ENCODE data around the gene SQSTM1. TPM values are rescaled to one million over a fixed set of nuclear protein-coding genes. Genes with fewer than 3 reads are reported as not detected.

The SQSTM1 gene
- total RNA-seq, 1 experiment from 2014 or later: 715 TPM

- peaks cover 14% of the 10 kb centered on the region; the same call in 1 of the 2 replicates for H3K4me1 ChIP-seq (replicated peaks; ENCODE audit: insufficient read depth)
Measured at GRCh38 chr5:179812135-179812825, 8.4 kb upstream of the SQSTM1 start.

GRCh38 chr5:179812997-179813607 lies 7.6 kb upstream of the SQSTM1 start:
- Histone ChIP-seq H3K9me2 (ENCODE audit: insufficient read depth) (no peaks in the 10 kb centered on the region), H3K36me3 (ENCODE audit: low read depth) (no peaks in the 10 kb centered on the region; the same call in 1 of the 2 replicates), H3K27ac (no peak overlapping the region), H3K27me3 (ENCODE audit: insufficient read depth, low read depth) (no peaks in the 10 kb centered on the region), H3K79me2 (ENCODE audit: low read depth) (peaks cover 3% of the 10 kb centered on the region; the same call in 1 of the 2 replicates), H3K4me2 (no peak overlapping the region), H3K4me3 (no peak overlapping the region), H4K20me1 (ENCODE audit: insufficient read depth) (no peaks in the 10 kb centered on the region), H3F3A (ENCODE audit: insufficient read depth, low read depth) (peaks cover 26% of the 10 kb centered on the region; the same call in 1 of the 2 replicates), H3K9me3 (ENCODE audit: insufficient read depth, low read depth) (no peaks in the 10 kb centered on the region; the same call in 1 of the 2 replicates), H2AFZ (no peak overlapping the region), H3K4me1 (replicated peaks; ENCODE audit: insufficient read depth) (peaks cover 14% of the 10 kb centered on the region)
- intact Hi-C loops (cut with micrococcal nuclease; ENCODE audit: unreplicated experiment): no loop called here
- no TSS peak for BruUV-seq (replicated peaks)
- TF ChIP-seq EZH2 (IDR thresholded peaks at IDR 0.05; ENCODE audit: low read depth) (no peak), CTCF (conservative IDR thresholded peaks at IDR 0.05) (no peak)
- ChIA-PET POLR2A (ENCODE audit: unreplicated experiment) (interaction anchor here (0.6 kb wide), 1 partner anchor 25 kb away, joined by 8 read pairs; no protein-coding TSS in a partner anchor), CTCF (no interaction called here)
- no peak for DNase-seq

More at GRCh38 chr5:179812135-179812825, 8.4 kb upstream of the SQSTM1 start:
- no peaks in the 10 kb centered on the region; the same call in 1 of the 2 replicates for H3K9me3 ChIP-seq (ENCODE audit: insufficient read depth, low read depth)
- intact Hi-C loops (cut with micrococcal nuclease; ENCODE audit: unreplicated experiment): no loop called here
- TF ChIP-seq CTCF (conservative IDR thresholded peaks at IDR 0.05) (no peak), EZH2 (IDR thresholded peaks at IDR 0.05; ENCODE audit: low read depth) (no peak)
- no peak overlapping the region for H2AFZ ChIP-seq
- H3K79me2 ChIP-seq (ENCODE audit: low read depth): peaks cover 10% of the 10 kb centered on the region; the same call in 1 of the 2 replicates
- no TSS peak for BruUV-seq (replicated peaks)
- no peaks in the 10 kb centered on the region for H3K9me2 ChIP-seq (ENCODE audit: insufficient read depth)
- H3K4me3 ChIP-seq: no peak overlapping the region
- H3K36me3 ChIP-seq (ENCODE audit: low read depth): no peaks in the 10 kb centered on the region; the same call in 1 of the 2 replicates
- ChIA-PET POLR2A (ENCODE audit: unreplicated experiment) (no interaction called here), CTCF (no interaction called here)
- H3K27me3 ChIP-seq (ENCODE audit: insufficient read depth, low read depth): no peaks in the 10 kb centered on the region
- peaks cover 28% of the 10 kb centered on the region; the same call in 1 of the 2 replicates for H3F3A ChIP-seq (ENCODE audit: insufficient read depth, low read depth)
- DNase-seq: no peak
- no peak overlapping the region for H3K4me2 ChIP-seq
- H3K27ac ChIP-seq: no peak overlapping the region
- H4K20me1 ChIP-seq (ENCODE audit: insufficient read depth): no peaks in the 10 kb centered on the region

DNA sequence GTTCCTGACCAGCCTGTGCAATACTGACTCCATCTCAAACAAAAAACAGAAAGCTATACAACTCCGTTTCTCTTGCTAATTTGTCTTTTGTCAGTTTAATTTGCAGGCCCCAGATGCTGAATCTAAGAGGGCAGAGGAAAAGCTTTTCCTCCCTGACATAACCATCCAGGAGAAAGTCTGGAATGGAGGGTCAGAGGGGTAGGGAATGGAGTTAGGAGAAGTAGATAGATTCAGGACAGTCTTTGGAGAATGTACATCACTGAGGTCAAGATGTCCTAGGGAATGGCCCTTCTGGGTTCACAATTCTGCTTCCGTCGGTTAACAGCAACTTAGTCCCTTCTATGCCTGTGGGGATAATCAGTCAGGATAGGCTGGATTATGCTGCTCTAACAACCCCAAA lies 6.6 kb upstream of the SQSTM1 start:
- BruUV-seq (replicated peaks): no TSS peak
- ChIA-PET POLR2A (ENCODE audit: unreplicated experiment) (interaction anchor here (0.6 kb wide), 1 partner anchor 24 kb away, joined by 8 read pairs; no protein-coding TSS in a partner anchor), CTCF (no interaction called here)
- TF ChIP-seq CTCF (conservative IDR thresholded peaks at IDR 0.05): no peak
- intact Hi-C loops (cut with micrococcal nuclease; ENCODE audit: unreplicated experiment): no loop called here
- Histone ChIP-seq H2AFZ (no peak overlapping the region), H3K36me3 (ENCODE audit: low read depth) (no peaks in the 10 kb centered on the region; the same call in 1 of the 2 replicates), H4K20me1 (ENCODE audit: insufficient read depth) (no peaks in the 10 kb centered on the region), H3K27me3 (ENCODE audit: insufficient read depth, low read depth) (no peaks in the 10 kb centered on the region), H3K4me3 (no peak overlapping the region), H3K9me3 (ENCODE audit: insufficient read depth, low read depth) (no peaks in the 10 kb centered on the region; the same call in 1 of the 2 replicates), H3K4me2 (no peak overlapping the region), H3K27ac (no peak overlapping the region), H3K79me2 (ENCODE audit: low read depth) (no peaks in the 10 kb centered on the region), H3K4me1 (replicated peaks; ENCODE audit: insufficient read depth) (peaks cover 16% of the 10 kb centered on the region), H3K9me2 (ENCODE audit: insufficient read depth) (no peaks in the 10 kb centered on the region), H3F3A (ENCODE audit: insufficient read depth, low read depth) (peaks cover 28% of the 10 kb centered on the region; the same call in 1 of the 2 replicates)
- DNase-seq: no peak

All from PC-9 (cell line).